ENCODE results near the gene FIBCD1.

FIBCD1 gene

GRCh38 chr9:130908146-130908877 is 30.7 kb downstream of the FIBCD1 start:
- no peak for DNase-seq (ENCODE audit: low read depth in 2 of 2)

DNA sequence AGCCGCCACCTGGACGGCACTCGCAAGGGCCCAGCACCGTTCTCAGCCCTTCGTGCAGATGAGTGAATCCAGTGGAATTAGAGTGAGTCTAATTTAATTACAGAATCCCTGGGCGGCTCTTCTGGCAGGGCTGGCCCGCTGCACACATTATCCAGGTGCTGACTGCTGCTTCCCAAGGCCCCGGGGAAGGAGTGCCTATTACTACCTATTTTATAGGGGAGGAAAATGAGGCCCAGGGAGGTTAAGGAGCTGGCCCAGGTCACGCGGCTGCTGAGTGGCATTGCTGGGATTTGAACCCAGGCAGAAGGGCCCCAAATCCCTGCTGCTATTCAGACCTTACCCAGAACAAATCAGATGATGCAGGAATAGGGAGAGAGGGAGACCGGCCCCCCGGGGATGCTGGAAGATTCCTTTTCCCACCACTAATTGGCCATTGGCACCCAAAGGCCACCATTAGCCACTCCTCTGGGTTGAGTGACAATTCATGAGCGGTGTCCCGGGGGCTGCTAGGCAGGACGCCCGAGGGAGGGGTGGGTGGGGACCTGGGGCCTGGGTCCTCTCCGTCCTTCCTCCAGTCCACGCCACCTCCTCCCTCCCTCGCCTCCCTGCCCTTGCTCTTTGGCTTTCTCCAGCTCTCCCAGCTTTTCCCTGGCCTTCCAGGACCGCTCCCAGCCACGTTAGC is 32.2 kb downstream of the FIBCD1 start:
- DNase-seq (ENCODE audit: low read depth in 2 of 2), result no peak

GRCh38 chr9:130905902-130906734 is 32.9 kb downstream of the FIBCD1 start:
- no peak for DNase-seq (ENCODE audit: low read depth in 2 of 2)

DNA sequence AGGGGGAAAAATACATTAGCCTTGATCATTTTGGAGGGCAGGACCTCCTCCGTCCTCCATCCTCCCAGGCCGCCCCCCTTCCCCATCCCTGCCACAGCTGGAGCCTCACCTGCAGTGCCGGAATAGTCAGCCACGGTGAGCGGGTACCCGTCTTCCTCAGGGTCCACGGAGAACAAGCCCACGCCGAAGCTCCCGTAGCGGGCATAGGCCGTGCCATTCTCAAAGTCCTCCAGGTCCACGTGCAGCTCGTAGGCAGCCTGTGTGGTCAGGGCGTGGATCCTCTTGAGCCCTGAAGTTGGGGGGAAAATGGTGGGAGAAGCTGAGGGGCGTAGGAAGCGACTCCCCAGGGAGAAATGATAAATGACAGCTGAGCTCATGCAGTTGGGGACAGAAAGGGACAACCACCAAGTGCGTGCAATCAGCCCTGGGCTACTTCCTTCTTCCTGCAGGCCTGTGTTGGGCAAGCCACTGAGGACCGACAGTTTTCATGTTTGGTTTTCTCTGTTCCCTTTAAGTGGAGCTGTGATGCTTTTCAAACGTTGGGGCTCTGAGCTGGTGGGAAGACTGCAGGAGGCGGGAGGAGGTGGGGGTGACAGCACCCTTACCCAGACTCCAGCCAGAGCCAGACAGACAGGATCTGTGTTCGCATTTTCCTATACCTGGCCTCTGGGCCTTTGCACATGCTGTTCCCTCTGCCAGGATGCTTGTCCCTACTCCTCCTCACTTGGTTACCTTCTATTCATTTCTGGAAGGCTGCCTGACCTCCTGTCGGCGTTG is 33.7 kb downstream of the FIBCD1 start:
- DNase-seq (ENCODE audit: low read depth in 2 of 2), result no peak

DNA sequence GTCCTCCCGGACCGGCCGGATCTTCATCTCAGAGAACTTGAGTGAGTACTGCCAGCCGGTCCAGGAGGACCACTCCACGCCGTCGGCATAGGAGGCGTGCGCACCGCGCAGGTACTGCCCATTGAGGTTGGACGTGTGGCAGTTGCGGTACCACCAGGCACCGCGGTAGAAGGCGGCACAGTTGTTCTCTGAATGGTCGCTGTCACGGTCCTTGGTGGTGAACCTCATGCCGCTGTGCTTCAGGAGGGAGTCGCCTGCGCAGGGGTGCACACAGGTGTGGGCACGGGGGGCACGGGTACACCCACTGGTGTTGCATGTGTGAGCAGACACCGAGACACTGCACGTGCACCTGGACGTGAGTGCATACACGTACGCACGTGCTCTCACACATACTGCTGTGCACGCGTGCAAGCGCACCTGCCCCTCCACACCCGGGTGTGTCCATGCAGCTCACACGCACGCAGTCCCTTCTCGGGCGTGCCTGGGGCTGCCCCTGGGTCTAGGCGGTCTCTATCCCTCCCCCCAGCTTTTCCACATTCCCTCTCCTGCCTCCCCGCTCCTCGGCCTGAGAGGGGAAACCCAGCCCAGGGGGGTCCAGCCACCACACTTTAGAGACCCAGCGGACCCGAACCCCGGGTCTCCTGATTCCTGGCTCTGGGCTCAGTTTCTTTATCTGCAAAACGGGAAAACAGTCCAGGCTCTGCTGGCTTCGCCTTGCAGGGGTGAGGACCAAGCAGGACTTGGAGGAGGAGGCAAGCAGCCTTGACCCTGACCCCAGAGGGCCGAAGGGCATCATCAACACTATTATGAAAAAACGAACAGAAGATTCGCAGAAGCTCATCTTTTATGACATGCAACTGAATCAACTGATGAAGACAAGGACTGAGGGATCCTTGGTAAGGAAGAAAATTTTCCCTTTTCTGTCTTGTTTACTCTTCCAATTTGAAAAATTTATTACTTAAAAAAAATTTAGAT is 34.7 kb downstream of the FIBCD1 start:
- no peak for DNase-seq (ENCODE audit: low read depth in 2 of 2)

GRCh38 chr9:130903194-130904069 is 35.6 kb downstream of the FIBCD1 start:
- DNase-seq (ENCODE audit: low read depth in 2 of 2), result no peak

- no peak for DNase-seq (ENCODE audit: low read depth in 2 of 2)
Observed at GRCh38 chr9:130902204-130903185, 36.6 kb downstream of the FIBCD1 start.

DNA sequence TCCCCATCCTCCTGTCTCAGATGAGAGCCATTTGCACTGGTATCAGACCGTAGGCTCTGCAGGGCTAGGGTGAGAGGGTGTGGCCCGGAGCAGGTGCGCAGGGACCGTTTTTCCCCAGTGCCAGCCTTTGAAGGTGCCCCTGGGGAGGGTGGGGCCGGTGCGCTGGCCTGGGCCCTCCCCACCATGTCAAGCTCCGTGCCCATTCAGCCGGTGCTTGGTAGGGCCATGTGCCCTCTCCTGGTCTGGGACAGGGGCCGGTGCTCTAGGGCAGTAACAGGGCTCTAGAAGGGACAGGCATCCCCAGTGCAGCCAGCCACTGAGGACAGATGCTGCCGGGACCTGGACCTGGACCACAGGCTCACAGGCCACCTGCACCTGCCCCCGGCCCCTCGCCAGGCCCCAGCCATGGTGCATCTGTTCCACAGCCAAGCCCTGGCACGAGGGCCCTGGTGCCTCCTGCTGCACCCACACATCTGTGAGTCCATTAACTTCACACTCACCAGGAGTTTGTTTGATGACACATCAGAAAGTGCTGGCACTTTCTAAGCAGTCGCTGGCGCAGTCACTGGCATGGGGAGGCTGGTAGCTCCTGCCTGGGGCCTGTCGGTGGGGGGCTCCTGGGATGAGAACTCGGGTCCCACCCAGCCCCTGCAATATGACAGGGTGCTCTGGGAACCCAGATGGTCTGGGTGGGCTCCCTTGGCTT is 37.4 kb downstream of the FIBCD1 start:
- no peak for DNase-seq (ENCODE audit: low read depth in 2 of 2)

- DNase-seq (ENCODE audit: low read depth in 2 of 2), result no peak
Observed at GRCh38 chr9:130900701-130901497, 38.1 kb downstream of the FIBCD1 start.

- no peak for DNase-seq (ENCODE audit: low read depth in 2 of 2)
Observed at GRCh38 chr9:130899051-130899748, 39.8 kb downstream of the FIBCD1 start.

- DNase-seq (ENCODE audit: low read depth in 2 of 2), result no peak
Observed at GRCh38 chr9:130898552-130898852, 40.5 kb downstream of the FIBCD1 start.

- DNase-seq (ENCODE audit: low read depth in 2 of 2), result no peak
Observed at GRCh38 chr9:130897848-130898551, 41.0 kb downstream of the FIBCD1 start.

- DNase-seq (ENCODE audit: low read depth in 2 of 2), result no peak
Observed at GRCh38 chr9:130897105-130897751, 41.8 kb downstream of the FIBCD1 start.

GRCh38 chr9:130896233-130897014 is 42.6 kb downstream of the FIBCD1 start, which contains the start of gene QRFP:
Gene QRFP (minus strand): TSS chr9:130896812. CDS start chr9:130893838, 2,974 bp downstream.
- no peak for DNase-seq (ENCODE audit: low read depth in 2 of 2)
